IPS DF 6.9 (cell line): ENCODE data around the gene SENP1.
"Not testable (repeated sequence)": the region's sequence is repeated elsewhere in the genome, so short reads cannot be mapped to it uniquely, and the experiment has no call there.

Experiments used
- DNase-seq: peaks from one replicate; pipeline ENCODE4 v3.0.0-alpha.2; 2013; ENCODE audit warnings: low read depth, low spot score
- H3K27ac ChIP-seq: one replicate; pipeline ENCODE4 v1.5.1; 2013; ENCODE audit warnings: low read length, control low read depth
- H3K27me3 ChIP-seq: 2 replicates; pipeline ENCODE4 v1.6.1; 2013; ENCODE audit warnings: mild to moderate bottlenecking, low read length; ENCODE audit not compliant: control insufficient read depth, insufficient read depth
- H3K36me3 ChIP-seq: 2 replicates; pipeline ENCODE4 v1.6.1; 2013; ENCODE audit warnings: low read length; ENCODE audit not compliant: control insufficient read depth, insufficient read depth
- H3K4me1 ChIP-seq: 2 replicates; pipeline ENCODE4 v1.6.1; 2013; ENCODE audit warnings: low read length; ENCODE audit not compliant: control insufficient read depth, insufficient read depth
- H3K4me3 ChIP-seq: 2 replicates; pipeline ENCODE4 v1.5.1; 2013; ENCODE audit warnings: mild to moderate bottlenecking, low read length
- H3K9me3 ChIP-seq: 2 replicates; pipeline ENCODE4 v1.6.1; 2013; ENCODE audit warnings: low read length, inconsistent platforms; ENCODE audit not compliant: control insufficient read depth, insufficient read depth
- WGBS: extraction: QIAGEN DNeasy Blood & Tissue Kit; methylation state at CpG from one replicate; pipeline ENCODE4 v1.1.7; 2013; ENCODE audit warnings: mixed read lengths, missing lambda C conversion rate; ENCODE audit not compliant: insufficient read length, insufficient coverage; 5-methylcytosine and 5-hydroxymethylcytosine counted together

Gene SENP1

GRCh38 chr12:48111312-48111693 is 5.4 kb upstream of the SENP1 start:
- not testable (repeated sequence) for H3K9me3 ChIP-seq, H3K4me1 ChIP-seq, H3K27ac ChIP-seq, H3K36me3 ChIP-seq, H3K4me3 ChIP-seq, H3K27me3 ChIP-seq, DNase-seq
- no CpG with 5 or more reads among the region's 5 CpGs for WGBS

- Histone ChIP-seq H3K9me3 (no peaks in the 10 kb centered on the region), H3K4me1 (no peaks in the 10 kb centered on the region), H3K36me3 (no peaks in the 10 kb centered on the region), H3K4me3 (no peak overlapping the region), H3K27ac (no peak overlapping the region), H3K27me3 (no peaks in the 10 kb centered on the region)
- WGBS: no CpG with 5 or more reads among the region's 1 CpG
- no peak for DNase-seq
Measured at GRCh38 chr12:48110691-48111311, 4.9 kb upstream of the SENP1 start.

DNA sequence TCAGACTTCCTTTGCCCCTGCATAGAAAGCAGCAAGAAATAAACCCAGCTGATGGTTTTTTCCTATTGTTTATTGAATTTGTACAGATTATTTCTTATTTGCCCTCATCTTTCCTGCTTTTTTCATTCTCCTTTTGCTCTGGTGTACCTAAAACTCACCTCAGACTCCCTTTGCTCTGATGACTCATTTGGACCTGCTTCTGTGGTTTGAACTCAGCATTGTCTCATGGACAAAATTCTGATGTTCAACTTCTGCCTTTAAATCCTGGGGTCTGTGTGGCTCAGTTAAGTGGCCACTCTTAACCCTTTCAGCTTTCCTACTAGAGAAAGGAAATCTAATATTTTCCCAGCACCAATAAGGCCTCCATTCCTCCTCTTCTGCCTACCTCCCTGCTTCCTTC is 3.5 kb upstream of the SENP1 start:
- DNase-seq: no peak
- Histone ChIP-seq H3K36me3 (no peaks in the 10 kb centered on the region), H3K4me3 (no peak overlapping the region), H3K27me3 (no peaks in the 10 kb centered on the region), H3K9me3 (no peaks in the 10 kb centered on the region), H3K27ac (no peak overlapping the region), H3K4me1 (peaks cover 2% of the 10 kb centered on the region; the same call in 1 of the 2 replicates)

DNA sequence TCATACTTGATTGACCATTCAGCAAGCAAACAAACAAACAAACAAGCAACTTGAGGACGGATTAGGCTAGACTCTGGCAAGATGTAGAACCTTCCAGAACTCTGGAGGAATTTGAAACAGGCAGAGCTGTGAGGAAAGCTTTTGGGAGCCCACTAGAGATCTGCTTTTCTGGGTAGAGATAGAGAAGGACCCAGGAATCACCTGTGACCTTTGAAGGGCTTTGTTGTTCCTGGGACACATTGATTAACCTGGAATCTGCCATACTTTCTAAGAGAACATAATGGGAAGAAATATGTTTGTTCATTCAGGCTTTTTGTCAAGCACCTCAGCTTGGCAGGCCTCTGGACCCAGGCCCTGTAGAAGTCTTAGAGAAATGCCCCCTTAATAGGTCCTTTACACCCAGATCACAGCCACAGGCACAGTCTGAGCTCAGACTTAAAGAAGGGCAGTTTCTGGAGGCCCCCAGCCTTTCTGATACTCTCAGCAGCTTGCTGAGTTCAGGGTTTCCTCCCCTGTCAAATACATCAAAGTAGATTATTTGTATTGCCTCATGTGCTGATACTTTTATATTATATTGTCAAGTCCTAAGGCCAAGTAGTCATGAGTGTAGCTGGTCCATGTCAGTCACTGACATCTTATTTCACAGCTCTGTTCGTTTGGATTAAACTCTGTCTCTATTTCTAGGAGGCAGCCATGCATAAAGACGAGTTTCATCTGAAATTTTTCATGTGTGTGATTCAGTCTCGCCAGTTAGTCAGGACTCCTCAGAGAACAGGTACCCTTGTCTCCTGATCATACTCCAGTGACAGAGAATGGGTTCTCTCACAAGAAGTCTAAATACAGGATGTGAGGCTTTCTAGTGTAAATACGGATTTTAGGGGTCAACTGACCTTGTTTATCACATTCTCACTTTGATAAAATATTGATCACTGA is 1.1 kb upstream of the SENP1 start:
- no peak for DNase-seq
- H3K9me3 ChIP-seq: no peaks in the 10 kb centered on the region
- WGBS: no CpG with 5 or more reads among the region's 5 CpGs

GRCh38 chr12:48105321-48105866 is 485 bp downstream of the SENP1 start:
- no CpG with 5 or more reads among the region's 30 CpGs for WGBS
- DNase-seq: no peak
- Histone ChIP-seq H3K27ac (peak overlapping the region; percentile 2), H3K9me3 (no peaks in the 10 kb centered on the region), H3K4me3 (peak overlapping the region; percentile 92), H3K27me3 (no peaks in the 10 kb centered on the region), H3K4me1 (peaks cover 2% of the 10 kb centered on the region; the same call in 1 of the 2 replicates), H3K36me3 (no peaks in the 10 kb centered on the region)

More for the DNA sequence above, 1.1 kb upstream of the SENP1 start:
- H3K36me3 ChIP-seq: no peaks in the 10 kb centered on the region
- H3K4me3 ChIP-seq: peak overlapping the region; percentile 92; the same call in 1 of the 2 replicates
- peaks cover 2% of the 10 kb centered on the region; the same call in 1 of the 2 replicates for H3K4me1 ChIP-seq
- H3K27me3 ChIP-seq: no peaks in the 10 kb centered on the region
- no peak overlapping the region for H3K27ac ChIP-seq

GRCh38 chr12:48104531-48104930 is 1.3 kb downstream of the SENP1 start:
- Histone ChIP-seq H3K27me3 (no peaks in the 10 kb centered on the region), H3K4me3 (no peak overlapping the region), H3K9me3 (no peaks in the 10 kb centered on the region), H3K27ac (no peak overlapping the region), H3K4me1 (peaks cover 2% of the 10 kb centered on the region; the same call in 1 of the 2 replicates), H3K36me3 (no peaks in the 10 kb centered on the region)
- WGBS: 100% methylated on average over 2 of the region's 4 CpGs
- no peak for DNase-seq

DNA sequence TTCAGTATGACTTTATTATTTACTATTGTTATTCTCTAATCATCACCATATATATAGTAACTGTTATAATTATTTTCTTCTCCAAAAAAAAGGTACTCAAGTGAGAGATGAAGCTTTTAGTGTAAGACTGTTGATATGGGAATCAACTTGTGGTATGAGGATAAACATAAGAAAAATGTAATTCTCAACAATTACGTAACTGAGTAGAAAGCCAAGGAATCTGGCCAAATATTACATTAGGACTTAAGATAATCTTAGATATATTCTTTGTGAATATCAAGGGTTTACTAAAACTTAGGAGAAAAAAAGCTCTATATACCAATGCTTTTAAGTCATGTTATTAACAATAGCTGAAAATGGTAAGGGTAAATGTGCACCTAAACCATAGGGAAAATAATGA is 13.3 kb downstream of the SENP1 start:
- Histone ChIP-seq H3K9me3 (no peaks in the 10 kb centered on the region), H3K27me3 (no peaks in the 10 kb centered on the region), H3K27ac (no peak overlapping the region), H3K4me1 (no peaks in the 10 kb centered on the region), H3K4me3 (no peak overlapping the region), H3K36me3 (no peaks in the 10 kb centered on the region)
- no CpG with 5 or more reads among the region's 1 CpG for WGBS
- no peak for DNase-seq

DNA sequence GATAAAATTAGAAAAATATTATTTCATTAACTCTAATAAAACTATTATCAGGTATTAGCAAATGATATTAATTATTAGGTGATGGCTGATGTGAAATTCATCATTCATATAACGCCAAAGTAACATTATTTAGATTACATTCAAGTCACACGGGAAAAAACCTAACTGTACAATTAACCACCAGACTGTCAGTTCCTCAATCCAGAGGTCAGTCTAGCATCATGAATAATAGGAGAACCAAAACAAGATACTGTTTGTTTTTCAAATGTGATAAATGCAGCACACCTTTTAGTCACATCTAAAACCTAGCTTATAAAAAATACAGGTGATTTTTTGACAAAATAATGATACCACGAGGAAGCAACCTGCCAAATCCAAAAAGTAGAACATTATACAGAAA is 19.6 kb downstream of the SENP1 start:
- H3K4me3 ChIP-seq: no peak overlapping the region
- WGBS: no CpG with 5 or more reads among the region's 3 CpGs
- H3K36me3 ChIP-seq: peaks cover 8% of the 10 kb centered on the region; the same call in 1 of the 2 replicates
- H3K4me1 ChIP-seq: no peaks in the 10 kb centered on the region
- DNase-seq: no peak
- H3K9me3 ChIP-seq: no peaks in the 10 kb centered on the region
- no peaks in the 10 kb centered on the region for H3K27me3 ChIP-seq
- H3K27ac ChIP-seq: no peak overlapping the region

DNA sequence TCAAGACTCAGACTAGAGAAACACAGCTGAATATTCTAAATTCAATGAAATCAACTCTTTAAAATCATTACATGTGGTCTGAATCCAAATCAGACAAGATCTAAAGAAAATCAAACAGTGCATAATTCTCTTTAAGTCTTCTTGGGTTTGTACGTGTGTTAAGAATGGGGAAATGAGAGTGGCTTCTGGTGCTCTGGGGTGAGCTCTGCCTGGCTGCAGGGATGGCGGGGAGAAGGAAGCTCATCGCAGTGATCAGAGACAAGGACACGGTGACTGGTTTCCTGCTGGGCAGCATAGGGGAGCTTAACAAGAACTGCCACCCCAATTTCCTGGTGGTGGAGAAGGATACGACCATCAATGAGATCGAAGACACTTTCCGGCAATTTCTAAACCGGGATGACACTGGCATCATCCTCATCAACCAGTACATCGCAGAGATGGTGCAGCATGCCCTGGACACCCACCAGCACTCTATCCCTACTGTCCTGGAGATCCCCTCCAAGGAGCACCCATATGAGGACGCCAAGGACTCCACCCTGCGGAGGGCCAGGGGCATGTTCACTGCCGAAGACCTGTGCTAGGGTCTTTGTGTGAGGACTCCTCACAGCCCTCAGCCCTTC is 20.9 kb downstream of the SENP1 start:
- H3K4me3 ChIP-seq: no peak overlapping the region
- WGBS: no CpG with 5 or more reads among the region's 12 CpGs
- peaks cover 8% of the 10 kb centered on the region; the same call in 1 of the 2 replicates for H3K36me3 ChIP-seq
- no peaks in the 10 kb centered on the region for H3K27me3 ChIP-seq
- no peaks in the 10 kb centered on the region for H3K4me1 ChIP-seq
- H3K9me3 ChIP-seq: no peaks in the 10 kb centered on the region
- no peak overlapping the region for H3K27ac ChIP-seq
- DNase-seq: no peak

DNA sequence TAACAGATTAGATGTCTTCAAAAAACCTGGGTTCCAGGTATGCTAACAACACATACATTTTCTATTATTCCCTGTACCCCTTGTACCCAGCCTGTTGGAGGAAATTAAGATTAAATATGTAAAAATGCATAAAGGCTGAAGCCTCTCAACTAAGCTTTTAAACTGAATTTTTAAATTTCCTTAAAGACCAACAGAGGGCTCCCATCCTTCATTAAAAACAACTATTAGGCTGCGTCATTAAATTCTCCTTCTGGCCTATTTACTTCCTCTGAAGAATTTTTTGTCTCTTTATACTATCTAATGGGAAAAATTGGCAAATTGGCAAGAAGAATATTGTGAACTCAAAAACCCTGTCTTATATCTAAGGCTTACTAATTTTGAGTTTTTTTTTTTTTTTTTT is 21.8 kb downstream of the SENP1 start:
- no peak for DNase-seq

More for the DNA sequence above, 21.8 kb downstream of the SENP1 start:
- H3K36me3 ChIP-seq: peaks cover 8% of the 10 kb centered on the region; the same call in 1 of the 2 replicates
- H3K27me3 ChIP-seq: no peaks in the 10 kb centered on the region
- H3K4me3 ChIP-seq: no peak overlapping the region
- H3K9me3 ChIP-seq: no peaks in the 10 kb centered on the region
- no peaks in the 10 kb centered on the region for H3K4me1 ChIP-seq
- H3K27ac ChIP-seq: no peak overlapping the region
- no CpG with 5 or more reads among the region's 1 CpG for WGBS
